ENCODE results near the gene RAB30. TPM values are rescaled to one million over a fixed set of nuclear protein-coding genes. Genes with fewer than 3 reads are reported as not detected.

The RAB30 gene
- total RNA-seq, 1 donor from 2014 or later = 160 TPM

- DNase-seq (no peak), ATAC-seq (ENCODE audit: low read depth) (no peak)
- ChIA-PET CTCF (interaction anchor here (1.0 kb wide), 1 partner anchor 13 kb away, joined by 3 read pairs; no protein-coding TSS in a partner anchor), POLR2A (interaction anchor here (2.3 kb wide), 1 partner anchor 20 kb away, joined by 12 read pairs; no protein-coding TSS in a partner anchor)
- Mint-ChIP-seq H3K27ac (peak overlapping the region; percentile 18), H3K9me3 (no peaks in the 10 kb centered on the region), H3K4me1 (peaks cover 88% of the 10 kb centered on the region), H3K4me3 (no peak overlapping the region), H3K36me3 (ENCODE audit: low read depth) (peaks cover 27% of the 10 kb centered on the region), H3K27me3 (no peaks in the 10 kb centered on the region)
- TF ChIP-seq CTCF (IDR thresholded peaks at IDR 0.05) = no peak
- intact Hi-C loops (cut with micrococcal nuclease) = loop anchor here (1.0 kb wide), 1 partner anchor 8 kb away; no protein-coding TSS in a partner anchor
These were observed 28.6 kb downstream of the RAB30 start for GRCh38 chr11:83042964-83043711.

GRCh38 chr11:83041126-83041525, 30.6 kb downstream of the RAB30 start:
- TF ChIP-seq CTCF (IDR thresholded peaks at IDR 0.05) = no peak
- Mint-ChIP-seq H3K4me1 (peaks cover 84% of the 10 kb centered on the region), H3K36me3 (ENCODE audit: low read depth) (peaks cover 35% of the 10 kb centered on the region), H3K9me3 (no peaks in the 10 kb centered on the region), H3K4me3 (peak overlapping the region; percentile 16), H3K27me3 (no peaks in the 10 kb centered on the region), H3K27ac (peak overlapping the region; percentile 43)
- DNase-seq = no peak
- ATAC-seq (ENCODE audit: low read depth) = no peak
- ChIA-PET POLR2A (interaction anchor here (0.6 to 2.3 kb wide), 7 partner anchors 10 to 114 kb away, joined by 3 to 12 read pairs (median 3); partner anchors contain the start of gene RAB30), CTCF (no interaction called here)
- intact Hi-C loops (cut with micrococcal nuclease) = no loop called here

GRCh38 chr11:83039566-83039965, 32.1 kb downstream of the RAB30 start:
- intact Hi-C loops (cut with micrococcal nuclease) = loop anchor here (5.0 kb wide), 1 partner anchor 42 kb away; no protein-coding TSS in a partner anchor
- Mint-ChIP-seq H3K4me1 (peaks cover 84% of the 10 kb centered on the region), H3K4me3 (no peak overlapping the region), H3K9me3 (no peaks in the 10 kb centered on the region), H3K27me3 (no peaks in the 10 kb centered on the region), H3K36me3 (ENCODE audit: low read depth) (peaks cover 35% of the 10 kb centered on the region), H3K27ac (peak overlapping the region; percentile 26)
- ATAC-seq (ENCODE audit: low read depth) = no peak
- POLR2A ChIA-PET = interaction anchor here (0.6 to 1.5 kb wide), 4 partner anchors 10 to 117 kb away, joined by 3 to 5 read pairs (median 4); partner anchors contain the start of gene PCF11
- DNase-seq = no peak
- CTCF ChIA-PET = no interaction called here
- no peak for TF ChIP-seq CTCF (IDR thresholded peaks at IDR 0.05)

GRCh38 chr11:83037877-83038276, 33.8 kb downstream of the RAB30 start:
- ChIA-PET CTCF (interaction anchor here (1.0 kb wide), 1 partner anchor 171 kb away, joined by 3 read pairs; no protein-coding TSS in a partner anchor), POLR2A (interaction anchor here (7.1 kb wide), 1 partner anchor 26 kb away, joined by 54 read pairs; no protein-coding TSS in a partner anchor)
- DNase-seq (no peak), ATAC-seq (ENCODE audit: low read depth) (no peak)
- peak overlapping the region; percentile 59 for H3K27ac Mint-ChIP-seq
- H3K27me3 Mint-ChIP-seq = no peaks in the 10 kb centered on the region
- H3K36me3 Mint-ChIP-seq (ENCODE audit: low read depth) = peaks cover 43% of the 10 kb centered on the region
- no peaks in the 10 kb centered on the region for H3K9me3 Mint-ChIP-seq
- TF ChIP-seq CTCF (IDR thresholded peaks at IDR 0.05) = no peak
- intact Hi-C loops (cut with micrococcal nuclease) = loop anchor here (5.0 kb wide), 1 partner anchor 41 kb away; no protein-coding TSS in a partner anchor
- H3K4me1 Mint-ChIP-seq = peaks cover 86% of the 10 kb centered on the region
- H3K4me3 Mint-ChIP-seq = no peak overlapping the region

GRCh38 chr11:83036701-83037100, 35.0 kb downstream of the RAB30 start:
- H3K27me3 Mint-ChIP-seq = no peaks in the 10 kb centered on the region
- H3K27ac Mint-ChIP-seq = peak overlapping the region; percentile 75
- H3K36me3 Mint-ChIP-seq (ENCODE audit: low read depth) = peaks cover 50% of the 10 kb centered on the region
- ATAC-seq (ENCODE audit: low read depth) = no peak
- H3K4me1 Mint-ChIP-seq = peaks cover 86% of the 10 kb centered on the region
- H3K4me3 Mint-ChIP-seq = no peak overlapping the region
- intact Hi-C loops (cut with micrococcal nuclease) = loop anchor here (5.0 kb wide), 1 partner anchor 39 kb away; no protein-coding TSS in a partner anchor
- no peak for TF ChIP-seq CTCF (IDR thresholded peaks at IDR 0.05)
- CTCF ChIA-PET = no interaction called here
- no peak for DNase-seq
- H3K9me3 Mint-ChIP-seq = no peaks in the 10 kb centered on the region
- POLR2A ChIA-PET = interaction anchor here (0.6 to 7.1 kb wide), 6 partner anchors 12 to 107 kb away, joined by 3 to 54 read pairs (median 4); partner anchors contain the start of gene RAB30

Measured in activated B cell treated with CpG ODN at 0.5 μM for 24 hours (primary cell).